Measurements from ENCODE around the gene GABBR2.

DNA sequence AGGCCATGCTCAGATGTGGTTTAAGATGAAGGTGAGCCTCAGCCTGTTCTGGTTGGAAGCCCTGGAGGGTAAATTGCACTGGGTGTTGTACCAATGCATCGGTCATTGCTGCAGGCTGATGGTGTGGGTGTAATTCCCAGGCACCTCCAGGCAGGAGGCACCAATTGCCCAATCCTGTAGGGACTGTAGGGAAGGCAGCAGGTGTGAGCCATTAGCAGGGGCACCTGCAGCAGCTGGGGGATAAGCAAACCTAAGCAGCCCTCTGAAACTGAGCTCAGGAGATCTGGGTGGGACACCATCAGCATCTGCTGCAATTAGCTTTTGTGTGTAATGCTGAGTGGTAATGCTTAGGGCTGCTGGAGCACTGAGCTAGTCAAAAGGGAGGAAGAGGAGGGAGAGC lies 263.2 kb downstream of the GABBR2 start:
- TF ChIP-seq GATA2 (IDR thresholded peaks at IDR 0.05; ENCODE audit: low read depth, low read length) (no peak), GATA3 (IDR thresholded peaks at IDR 0.05; ENCODE audit: low read depth, low read length) (no peak)
